ENCODE results near the gene RMND5B.

GRCh38 chr5:178162481-178162880 lies 31.7 kb downstream of the RMND5B start:
- TF ChIP-seq CTCF (conservative IDR thresholded peaks at IDR 0.05) (no peak), ZFX (IDR thresholded peaks at IDR 0.05) (no peak)
